Stomach smooth muscle (tissue), 2 donors: ENCODE results near the gene BPIFB3.

ENCODE experiments used
- H3K27ac ChIP-seq: one replicate; pipeline ENCODE4 v1.7.0; 2013; ENCODE audit warnings: mild to moderate bottlenecking, low read length, inconsistent platforms
- H3K27me3 ChIP-seq, 2 donors: one replicate each; pipeline ENCODE4 v1.7.0; 2013; ENCODE audit warnings: low read length in 2 of 2; ENCODE audit not compliant: insufficient read depth in 2 of 2, control insufficient read depth in 1 of 2
- H3K36me3 ChIP-seq, 2 donors: one replicate each; pipeline ENCODE4 v1.7.0; 2013; ENCODE audit warnings: low read length in 2 of 2; ENCODE audit not compliant: control insufficient read depth in 2 of 2, insufficient read depth in 2 of 2
- H3K4me1 ChIP-seq: one replicate; pipeline ENCODE4 v1.7.0; 2013; ENCODE audit warnings: low read length; ENCODE audit not compliant: control insufficient read depth, insufficient read depth
- H3K4me3 ChIP-seq, 2 donors: one replicate each; pipeline ENCODE4 v1.7.0; 2013; ENCODE audit warnings: low read length in 2 of 2
- H3K9ac ChIP-seq, 2 donors: one replicate each; pipeline ENCODE4 v1.7.0; 2013; ENCODE audit warnings: low read length in 2 of 2, mild to moderate bottlenecking in 1 of 2
- H3K9me3 ChIP-seq, 2 donors: one replicate each; pipeline ENCODE4 v1.7.0; 2013; ENCODE audit warnings: low read length in 2 of 2; ENCODE audit not compliant: control insufficient read depth in 2 of 2
- donor health status: healthy.
- donor health status: Pancreatic carcinoma.

The BPIFB3 gene

DNA sequence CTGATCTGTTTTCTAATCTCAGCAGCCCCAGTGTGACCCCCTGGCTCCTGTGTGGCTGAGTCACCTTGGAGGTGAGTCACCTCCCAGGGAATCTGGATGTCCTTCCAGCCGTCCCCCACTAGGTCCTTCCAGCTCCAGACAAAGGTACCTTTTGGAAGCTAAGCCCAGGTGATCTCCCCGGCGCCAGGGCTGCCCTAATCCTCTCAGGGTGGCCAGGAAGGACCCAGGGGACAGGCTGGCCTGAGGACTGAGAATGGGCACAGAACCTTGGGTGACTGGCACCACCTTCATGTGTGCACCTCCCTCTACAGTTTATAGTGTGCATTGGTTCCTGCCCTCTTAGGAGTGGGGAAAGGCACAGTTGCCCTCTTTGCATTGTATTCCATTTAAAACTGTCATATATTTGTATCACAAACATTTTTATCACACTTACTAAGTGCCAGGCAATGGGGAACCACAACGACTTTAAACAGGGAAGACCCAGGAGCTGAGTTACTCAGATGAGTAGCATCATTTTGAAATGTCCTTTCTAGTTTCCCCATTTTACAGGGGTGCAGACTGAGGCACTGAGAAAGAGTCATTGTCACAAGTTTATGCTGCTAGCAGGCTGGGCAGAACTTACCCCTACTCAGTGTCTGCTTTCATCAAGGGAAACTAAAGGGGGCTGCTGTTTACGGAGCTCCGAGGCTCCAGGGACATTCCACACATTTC is 23.1 kb downstream of the BPIFB3 start:
- H3K36me3 ChIP-seq: no peaks in the 10 kb centered on the region
- H3K27ac ChIP-seq: no peak overlapping the region

DNA sequence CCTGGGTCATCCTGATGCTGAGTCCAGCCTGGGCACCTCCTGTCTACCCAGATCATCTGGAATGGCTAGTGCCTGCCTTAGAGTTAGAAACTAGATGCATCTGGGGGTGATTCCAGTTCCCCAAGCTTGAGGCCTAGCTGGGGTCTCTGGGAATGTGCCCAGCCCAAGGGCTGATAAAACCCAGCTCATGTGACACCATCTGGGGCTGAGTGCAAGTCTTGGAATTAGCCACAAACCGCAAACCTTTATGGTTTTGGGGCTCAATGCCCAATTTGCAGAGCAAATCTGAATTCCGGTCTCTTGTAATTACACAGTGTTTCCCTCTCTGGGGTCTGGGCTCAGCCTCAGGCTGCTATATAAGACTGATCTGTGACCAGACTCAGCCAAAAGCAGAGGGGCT is 25.6 kb downstream of the BPIFB3 start, which contains the start of gene BPIFB4:
Gene BPIFB4, plus strand, starts transcription at position 385 of the 400 bp plus-strand sequence. CDS start 1,884 bp downstream, outside the sequence.
- H3K4me3 ChIP-seq: no peak within 1 kb of the TSS
- H3K36me3 ChIP-seq: no peaks in the 10 kb centered on the region

More for the DNA sequence above, 23.1 kb downstream of the BPIFB3 start:
- H3K9ac ChIP-seq: no peak overlapping the region
- peaks cover 0 to 5% of the 10 kb centered on the region in 2 donors for H3K9me3 ChIP-seq
- no peak overlapping the region for H3K4me3 ChIP-seq
- H3K27me3 ChIP-seq: peaks cover 3 to 11% of the 10 kb centered on the region in 2 donors
- H3K4me1 ChIP-seq: no peaks in the 10 kb centered on the region

DNA sequence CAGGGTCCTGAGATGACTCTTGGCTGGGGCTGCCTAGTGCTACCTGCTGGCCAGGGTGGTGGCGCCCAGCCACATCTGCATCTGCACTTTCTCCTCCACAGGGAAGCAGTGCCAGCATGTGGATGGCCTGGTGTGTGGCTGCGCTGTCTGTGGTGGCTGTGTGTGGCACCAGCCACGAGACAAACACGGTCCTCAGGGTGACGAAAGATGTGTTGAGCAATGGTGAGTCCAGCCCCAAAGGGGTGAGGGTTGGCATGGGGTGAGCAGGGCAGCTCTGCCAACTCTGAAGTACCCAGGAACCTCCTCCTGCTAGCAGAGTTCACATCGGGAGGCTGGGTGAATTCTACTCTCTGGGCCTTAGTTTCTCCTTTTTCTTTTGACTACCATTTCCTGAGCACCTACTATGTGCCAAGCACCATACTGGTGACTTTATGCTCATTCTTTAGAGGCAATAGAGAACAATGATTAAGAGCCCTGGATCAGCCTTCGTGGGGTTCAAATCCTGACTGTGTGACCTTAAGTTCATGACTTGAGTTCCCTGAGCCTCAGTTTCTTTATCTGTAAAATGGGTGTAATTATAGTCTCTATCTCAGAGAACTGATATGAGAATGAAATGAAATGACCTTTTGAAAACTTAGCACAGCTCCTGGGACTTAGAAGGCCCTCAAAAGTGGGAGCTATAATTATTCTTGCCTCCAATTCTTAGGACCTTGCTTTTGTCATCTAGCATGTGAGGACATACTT is 27.9 kb downstream of the BPIFB3 start:
- H3K27ac ChIP-seq: no peak overlapping the region
- H3K9me3 ChIP-seq: no peaks in the 10 kb centered on the region
- H3K36me3 ChIP-seq: no peaks in the 10 kb centered on the region
- H3K4me3 ChIP-seq: no peak overlapping the region
- no peaks in the 10 kb centered on the region for H3K4me1 ChIP-seq
- no peak overlapping the region for H3K9ac ChIP-seq
- H3K27me3 ChIP-seq: peaks cover 0 to 5% of the 10 kb centered on the region in 2 donors

More for the DNA sequence above, 25.6 kb downstream of the BPIFB3 start, which contains the start of gene BPIFB4:
- Histone ChIP-seq H3K27me3 (peaks cover 3 to 9% of the 10 kb centered on the region in 2 donors), H3K4me1 (no peaks in the 10 kb centered on the region), H3K9ac (no peak within 1 kb of the TSS), H3K9me3 (no peaks in the 10 kb centered on the region), H3K27ac (no peak within 1 kb of the TSS)

GRCh38 chr20:33082546-33082945 is 28.8 kb downstream of the BPIFB3 start:
- Histone ChIP-seq H3K27me3 (peaks cover 0 to 3% of the 10 kb centered on the region in 2 donors), H3K9ac (no peak overlapping the region), H3K36me3 (no peaks in the 10 kb centered on the region), H3K9me3 (no peaks in the 10 kb centered on the region), H3K27ac (no peak overlapping the region), H3K4me3 (no peak overlapping the region), H3K4me1 (no peaks in the 10 kb centered on the region)

DNA sequence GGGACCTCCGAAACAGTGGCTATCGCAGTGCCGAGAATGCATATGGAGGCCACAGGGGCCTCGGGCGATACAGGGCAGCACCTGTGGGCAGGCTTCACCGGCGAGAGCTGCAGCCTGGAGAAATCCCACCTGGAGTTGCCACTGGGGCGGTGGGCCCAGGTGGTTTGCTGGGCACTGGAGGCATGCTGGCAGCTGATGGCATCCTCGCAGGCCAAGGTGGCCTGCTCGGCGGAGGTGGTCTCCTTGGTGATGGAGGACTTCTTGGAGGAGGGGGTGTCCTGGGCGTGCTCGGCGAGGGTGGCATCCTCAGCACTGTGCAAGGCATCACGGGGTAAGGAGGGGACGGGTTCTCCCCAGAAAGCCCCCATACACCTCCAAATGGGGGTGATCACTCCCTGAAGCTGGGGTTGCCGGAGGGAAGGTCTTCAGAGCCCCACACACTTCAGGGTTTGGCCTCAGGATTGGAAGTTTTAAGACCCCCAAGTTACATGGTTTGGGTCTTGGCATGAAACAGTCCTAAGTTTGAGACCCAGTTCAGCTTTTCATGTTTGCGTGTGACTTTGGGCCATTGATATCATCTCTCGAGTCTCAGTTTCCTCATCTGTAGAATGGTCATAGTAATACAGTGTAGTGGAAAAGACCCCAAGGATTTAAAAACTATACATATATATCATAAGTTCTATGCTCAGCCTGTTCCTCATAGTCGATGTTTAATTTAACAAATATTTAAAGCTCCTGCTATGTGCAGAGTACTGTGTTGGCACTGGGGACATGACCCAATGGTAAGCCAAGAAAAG is 30.0 kb downstream of the BPIFB3 start:
- H3K9ac ChIP-seq: no peak overlapping the region
- H3K27ac ChIP-seq: no peak overlapping the region
- H3K9me3 ChIP-seq: no peaks in the 10 kb centered on the region
- no peaks in the 10 kb centered on the region for H3K4me1 ChIP-seq
- H3K4me3 ChIP-seq: no peak overlapping the region
- H3K27me3 ChIP-seq: peaks cover 0 to 3% of the 10 kb centered on the region in 2 donors
- no peaks in the 10 kb centered on the region for H3K36me3 ChIP-seq

DNA sequence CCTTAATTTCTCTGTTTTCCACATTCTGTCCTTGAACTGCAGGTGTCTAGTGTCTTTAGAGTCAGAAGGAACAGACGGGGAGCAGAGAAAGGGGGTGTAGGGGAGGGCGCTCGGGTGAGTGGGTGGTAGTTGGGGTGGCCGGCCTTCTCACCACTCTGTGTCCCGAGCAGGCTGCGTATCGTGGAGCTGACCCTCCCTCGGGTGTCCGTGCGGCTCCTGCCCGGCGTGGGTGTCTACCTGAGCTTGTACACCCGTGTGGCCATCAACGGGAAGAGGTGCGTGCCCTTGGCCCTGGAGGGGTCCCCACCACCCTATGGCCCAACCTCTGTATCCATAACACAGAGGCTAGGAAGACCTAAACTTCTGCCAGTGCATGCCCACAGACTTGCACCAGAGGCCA is 31.0 kb downstream of the BPIFB3 start:
- peaks cover 0 to 3% of the 10 kb centered on the region in 2 donors for H3K27me3 ChIP-seq
- H3K4me1 ChIP-seq: no peaks in the 10 kb centered on the region
- no peaks in the 10 kb centered on the region for H3K36me3 ChIP-seq

DNA sequence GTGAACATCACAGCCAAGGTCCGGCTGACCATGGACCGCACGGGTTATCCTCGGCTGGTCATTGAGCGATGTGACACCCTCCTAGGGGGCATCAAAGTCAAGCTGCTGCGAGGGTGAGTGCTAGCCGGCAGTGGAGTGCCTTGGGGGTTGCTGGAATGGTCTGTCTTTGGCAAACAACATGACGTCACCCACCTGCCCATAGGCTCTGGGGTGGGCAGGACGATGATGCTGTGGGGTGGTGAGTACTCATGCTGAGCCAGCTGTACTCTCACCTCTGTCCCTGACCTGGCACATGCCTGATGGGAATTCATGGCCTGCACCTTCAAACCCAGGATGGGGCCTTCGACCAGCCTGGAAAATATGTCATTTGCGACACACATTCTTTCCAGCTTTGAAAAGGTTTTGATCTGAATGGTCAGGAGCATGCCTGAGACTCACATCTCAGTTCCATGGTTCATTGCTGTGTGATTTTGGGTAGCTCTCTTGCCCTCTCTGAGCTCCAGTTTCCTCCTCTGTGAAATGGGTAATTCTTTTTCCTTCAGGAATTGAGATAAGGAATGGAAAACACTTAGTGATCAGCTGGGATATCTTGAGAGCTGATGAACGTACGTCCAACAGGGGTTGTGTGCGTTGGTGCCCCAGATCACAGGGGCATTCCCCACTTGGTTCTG is 32.5 kb downstream of the BPIFB3 start:
- Histone ChIP-seq H3K9ac (no peak overlapping the region), H3K36me3 (no peaks in the 10 kb centered on the region), H3K4me1 (no peaks in the 10 kb centered on the region), H3K27me3 (peaks cover 0 to 3% of the 10 kb centered on the region in 2 donors), H3K27ac (no peak overlapping the region), H3K9me3 (no peaks in the 10 kb centered on the region), H3K4me3 (no peak overlapping the region)

More for the DNA sequence above, 31.0 kb downstream of the BPIFB3 start:
- no peak overlapping the region for H3K9ac ChIP-seq
- no peak overlapping the region for H3K4me3 ChIP-seq
- H3K27ac ChIP-seq: no peak overlapping the region
- no peaks in the 10 kb centered on the region for H3K9me3 ChIP-seq

DNA sequence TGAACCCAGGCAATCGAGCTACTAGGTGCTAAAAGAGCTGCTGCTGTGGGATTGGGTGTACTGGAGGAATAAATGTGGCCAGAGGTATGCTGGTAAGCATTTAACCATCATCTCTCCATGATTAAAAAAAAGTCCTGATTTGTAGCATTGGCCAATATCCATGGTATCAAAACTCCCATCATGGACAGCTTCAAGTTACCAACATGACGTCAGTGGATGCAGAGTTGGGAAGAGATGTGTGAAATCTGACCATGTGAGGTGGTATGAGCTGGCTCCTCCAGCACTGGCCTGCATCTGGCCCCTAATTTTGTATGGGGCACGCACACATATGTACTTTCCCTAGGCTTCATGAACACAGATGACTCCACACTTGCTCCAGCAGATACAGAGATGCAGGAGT is 37.4 kb downstream of the BPIFB3 start:
- no peaks in the 10 kb centered on the region for H3K27me3 ChIP-seq
- H3K9me3 ChIP-seq: no peaks in the 10 kb centered on the region
- no peak overlapping the region for H3K27ac ChIP-seq
- no peak overlapping the region for H3K9ac ChIP-seq
- H3K4me1 ChIP-seq: no peaks in the 10 kb centered on the region
- H3K4me3 ChIP-seq: no peak overlapping the region
- H3K36me3 ChIP-seq: no peaks in the 10 kb centered on the region

GRCh38 chr20:33091693-33092092 is 38.0 kb downstream of the BPIFB3 start:
- H3K4me3 ChIP-seq: no peak overlapping the region
- H3K9me3 ChIP-seq: no peaks in the 10 kb centered on the region
- peaks cover 2% of the 10 kb centered on the region for H3K4me1 ChIP-seq
- no peak overlapping the region for H3K27ac ChIP-seq
- no peak overlapping the region for H3K9ac ChIP-seq
- no peaks in the 10 kb centered on the region for H3K27me3 ChIP-seq
- H3K36me3 ChIP-seq: no peaks in the 10 kb centered on the region

GRCh38 chr20:33092361-33092760 is 38.7 kb downstream of the BPIFB3 start:
- no peaks in the 10 kb centered on the region for H3K36me3 ChIP-seq
- H3K4me3 ChIP-seq: no peak overlapping the region
- no peak overlapping the region for H3K9ac ChIP-seq
- no peak overlapping the region for H3K27ac ChIP-seq
- H3K4me1 ChIP-seq: peaks cover 4% of the 10 kb centered on the region
- no peaks in the 10 kb centered on the region for H3K9me3 ChIP-seq
- no peaks in the 10 kb centered on the region for H3K27me3 ChIP-seq
